GM18951 (cell line): ENCODE measurements around the gene LRRC63.

ENCODE experiments used
- POLR2A ChIP-seq: IDR thresholded peaks from 4 replicates; pipeline ENCODE4 v1.6.1; 2011; ENCODE audit warnings: mild to moderate bottlenecking; ENCODE audit not compliant: insufficient read length, insufficient read depth; ENCODE audit errors: extremely low read depth
- in situ Hi-C: fragments of 300-500 bp; cut with MboI; formaldehyde crosslinking; loops from one replicate; pipeline ENCODE4 v1.12.0; 2022; ENCODE audit warnings: low sequenced_read_pairs, mixed read lengths, inconsistent platforms; ENCODE audit not compliant: unreplicated experiment

The LRRC63 gene

GRCh38 chr13:46290434-46290833, 78.7 kb downstream of the LRRC63 start:
- no peak for TF ChIP-seq POLR2A
- in situ Hi-C loops = no loop called here

GRCh38 chr13:46293436-46293835, 81.7 kb downstream of the LRRC63 start:
- in situ Hi-C loops = no loop called here
- no peak for TF ChIP-seq POLR2A

- in situ Hi-C loops = no loop called here
- no peak for TF ChIP-seq POLR2A
Measured at GRCh38 chr13:46295491-46296114, 83.9 kb downstream of the LRRC63 start.

DNA sequence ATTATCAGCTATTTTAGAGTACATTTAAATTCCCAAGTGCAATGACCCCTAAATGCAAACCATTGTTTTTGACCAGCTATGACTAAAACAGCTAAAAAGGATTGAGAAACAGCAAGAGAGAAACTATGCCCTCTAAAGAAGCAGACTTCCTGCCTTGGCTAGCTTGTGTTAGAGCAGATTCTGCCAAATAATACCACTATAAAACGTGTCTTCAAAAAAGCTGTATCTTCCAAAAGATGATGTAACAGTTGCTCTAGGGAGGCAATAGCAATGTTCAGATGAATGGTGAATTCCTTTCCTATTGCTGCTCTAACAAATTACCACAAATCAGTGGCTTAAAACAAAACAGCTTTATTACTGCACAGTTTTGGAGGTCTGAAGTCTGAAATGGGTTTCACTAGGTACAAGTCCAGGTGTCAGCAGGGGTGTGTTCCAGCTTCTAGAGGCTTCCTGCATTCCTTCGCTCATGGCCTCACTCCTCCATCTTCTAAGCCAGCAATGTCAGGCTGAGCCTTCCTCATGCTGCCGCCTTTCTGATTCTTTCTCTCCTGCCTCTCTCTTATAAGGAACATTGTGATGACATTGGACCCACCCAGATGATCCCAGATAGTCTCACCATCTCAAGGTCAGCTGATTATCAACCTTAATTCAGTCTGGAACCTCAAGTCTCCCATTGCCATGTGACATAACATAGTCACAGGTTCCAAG, 84.5 kb downstream of the LRRC63 start:
- TF ChIP-seq POLR2A = no peak
- in situ Hi-C loops = no loop called here

DNA sequence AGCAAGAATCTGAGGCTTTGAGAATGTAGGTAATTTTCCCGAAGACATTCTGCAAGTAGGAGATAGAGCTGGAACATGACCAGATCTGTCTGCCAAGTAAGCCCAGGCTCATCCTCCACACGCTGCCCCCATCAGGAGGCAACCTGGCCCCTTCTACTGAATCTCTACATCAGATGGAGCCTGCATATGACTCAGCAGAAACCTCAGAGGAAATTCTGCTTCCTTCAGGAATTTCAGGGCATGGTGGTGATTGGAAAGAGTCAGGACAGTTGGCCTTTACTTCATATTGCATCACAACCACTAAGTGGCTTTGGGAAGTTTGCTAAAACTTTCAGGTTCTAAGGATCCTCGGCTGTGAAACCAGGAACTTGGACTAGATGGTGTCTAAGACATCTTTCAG, 85.2 kb downstream of the LRRC63 start:
- in situ Hi-C loops = no loop called here
- no peak for TF ChIP-seq POLR2A

- in situ Hi-C loops = no loop called here
- TF ChIP-seq POLR2A = no peak
Measured at GRCh38 chr13:46297361-46297811, 85.7 kb downstream of the LRRC63 start.

DNA sequence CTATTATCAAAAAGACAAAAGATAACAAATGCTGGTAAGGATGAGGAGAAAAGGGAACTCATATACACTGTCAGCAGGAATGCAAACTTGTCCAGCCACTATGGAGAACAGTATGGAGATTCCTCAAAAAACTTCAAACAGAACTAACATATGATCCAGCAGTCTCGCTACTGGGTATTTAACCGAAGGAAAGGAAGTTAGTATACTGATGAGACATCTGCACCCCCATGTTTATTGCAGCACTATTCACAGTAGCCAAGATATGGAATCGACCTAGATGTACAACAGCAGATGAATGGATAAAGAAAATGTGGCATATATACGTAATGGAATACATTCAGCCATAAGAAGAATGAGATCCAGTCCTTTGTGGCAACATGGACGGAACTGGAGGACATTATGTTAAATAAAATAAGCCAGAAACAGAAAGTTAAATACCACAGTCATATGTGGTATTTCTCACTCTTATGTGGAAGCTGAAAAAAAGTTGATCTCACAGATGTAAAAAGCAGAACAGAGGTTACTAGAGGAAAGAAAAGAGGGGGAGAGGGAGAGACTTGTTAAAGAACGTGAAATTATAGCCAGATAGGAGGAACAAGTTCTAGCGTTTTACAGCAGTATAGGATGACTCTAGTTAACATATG, 92.1 kb downstream of the LRRC63 start:
- in situ Hi-C loops = no loop called here
- TF ChIP-seq POLR2A = no peak

DNA sequence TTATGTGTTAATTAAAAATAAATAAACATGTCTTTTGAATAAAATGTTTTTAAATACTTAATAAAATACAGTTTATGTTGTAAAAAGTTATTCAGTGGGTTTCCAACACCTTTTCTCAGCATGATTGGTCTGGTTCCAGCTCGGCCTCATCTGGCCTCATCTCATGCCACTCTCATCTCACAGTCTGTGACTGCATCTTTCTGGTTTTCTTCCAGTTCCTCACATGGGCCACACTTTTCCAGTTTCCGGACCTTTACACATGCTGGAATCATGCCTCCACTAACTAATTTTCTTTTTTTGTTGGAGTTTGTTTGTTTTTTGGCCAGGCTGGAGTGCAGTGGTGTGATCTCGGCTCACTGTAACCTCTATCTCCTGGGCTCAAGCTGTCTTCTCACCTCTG, 92.8 kb downstream of the LRRC63 start:
- in situ Hi-C loops = no loop called here
- no peak for TF ChIP-seq POLR2A

DNA sequence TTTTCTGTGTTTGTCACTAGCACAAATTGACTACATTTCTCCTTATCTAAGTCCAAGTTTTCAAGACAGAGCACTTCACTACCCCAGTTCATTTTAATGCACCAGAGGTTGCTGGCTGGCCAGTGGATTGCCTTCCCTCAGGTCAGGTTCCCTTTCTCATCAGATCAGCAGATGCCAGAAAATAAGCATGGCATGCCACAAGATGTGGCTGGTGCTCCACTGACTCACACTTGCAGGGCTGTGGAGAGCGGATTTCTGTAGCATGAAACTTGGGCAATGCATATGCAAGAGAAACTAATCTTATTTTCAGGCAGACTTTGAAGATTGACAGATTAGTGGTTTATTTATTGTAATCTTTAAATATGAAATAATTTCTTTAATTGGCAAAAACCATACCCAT, 95.8 kb downstream of the LRRC63 start:
- TF ChIP-seq POLR2A = no peak
- in situ Hi-C loops = no loop called here

DNA sequence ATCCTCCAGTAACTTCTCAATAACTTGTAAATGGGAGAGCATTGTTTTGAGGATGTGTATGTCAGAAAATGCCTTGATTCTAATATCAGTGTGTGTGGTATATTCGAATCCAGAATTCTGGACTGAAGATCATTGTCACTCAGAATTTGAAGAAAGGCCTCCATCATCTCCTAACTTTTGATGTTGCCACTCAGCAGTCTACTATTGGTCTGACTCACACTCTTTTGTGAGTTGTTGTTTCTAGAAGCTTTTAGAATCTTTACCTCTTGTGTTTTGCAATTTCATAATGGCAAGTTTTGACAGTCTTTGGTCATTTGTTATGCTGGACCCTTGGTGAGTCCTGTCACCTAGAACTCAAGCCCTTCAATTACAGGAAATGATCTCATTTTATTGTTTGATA, 98.3 kb downstream of the LRRC63 start:
- in situ Hi-C loops = no loop called here
- no peak for TF ChIP-seq POLR2A

DNA sequence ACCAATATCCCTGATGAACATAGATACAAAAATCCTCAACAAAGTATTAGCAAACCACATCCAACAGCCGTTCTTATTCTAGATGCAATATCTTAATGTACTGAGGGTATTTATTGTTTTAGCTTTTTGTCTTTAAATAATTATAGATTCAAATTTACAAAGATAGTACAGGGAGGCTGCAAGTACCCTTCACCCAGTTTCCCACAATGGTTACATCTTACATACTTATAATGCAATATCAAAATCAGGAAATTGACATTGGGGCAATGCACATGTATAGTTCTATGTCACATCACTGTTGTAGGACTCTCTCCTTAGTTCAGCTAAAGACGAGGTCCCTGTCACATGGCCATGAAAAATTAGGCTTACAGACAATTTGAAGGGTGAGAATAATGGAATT, 99.5 kb downstream of the LRRC63 start:
- TF ChIP-seq POLR2A = no peak
- in situ Hi-C loops = no loop called here

DNA sequence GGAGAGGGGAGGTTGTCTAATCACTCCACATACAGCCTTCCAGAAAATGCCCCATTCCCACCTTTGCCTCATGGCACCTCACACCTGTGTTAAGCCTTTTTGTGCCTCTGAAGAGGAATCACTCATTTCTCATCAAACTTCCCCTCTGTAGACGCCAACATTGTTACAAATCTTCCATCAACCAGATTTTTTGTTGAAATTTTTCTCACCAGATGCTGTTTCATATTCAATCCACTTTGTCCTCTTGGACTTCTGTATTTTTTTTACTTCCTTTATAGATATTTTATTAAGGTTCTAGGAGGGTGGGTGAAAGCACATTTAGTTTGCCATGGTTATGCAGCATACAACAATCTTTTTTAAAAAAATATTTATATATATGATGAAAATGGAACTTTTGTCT, 101.3 kb downstream of the LRRC63 start:
- TF ChIP-seq POLR2A = no peak
- in situ Hi-C loops = no loop called here

DNA sequence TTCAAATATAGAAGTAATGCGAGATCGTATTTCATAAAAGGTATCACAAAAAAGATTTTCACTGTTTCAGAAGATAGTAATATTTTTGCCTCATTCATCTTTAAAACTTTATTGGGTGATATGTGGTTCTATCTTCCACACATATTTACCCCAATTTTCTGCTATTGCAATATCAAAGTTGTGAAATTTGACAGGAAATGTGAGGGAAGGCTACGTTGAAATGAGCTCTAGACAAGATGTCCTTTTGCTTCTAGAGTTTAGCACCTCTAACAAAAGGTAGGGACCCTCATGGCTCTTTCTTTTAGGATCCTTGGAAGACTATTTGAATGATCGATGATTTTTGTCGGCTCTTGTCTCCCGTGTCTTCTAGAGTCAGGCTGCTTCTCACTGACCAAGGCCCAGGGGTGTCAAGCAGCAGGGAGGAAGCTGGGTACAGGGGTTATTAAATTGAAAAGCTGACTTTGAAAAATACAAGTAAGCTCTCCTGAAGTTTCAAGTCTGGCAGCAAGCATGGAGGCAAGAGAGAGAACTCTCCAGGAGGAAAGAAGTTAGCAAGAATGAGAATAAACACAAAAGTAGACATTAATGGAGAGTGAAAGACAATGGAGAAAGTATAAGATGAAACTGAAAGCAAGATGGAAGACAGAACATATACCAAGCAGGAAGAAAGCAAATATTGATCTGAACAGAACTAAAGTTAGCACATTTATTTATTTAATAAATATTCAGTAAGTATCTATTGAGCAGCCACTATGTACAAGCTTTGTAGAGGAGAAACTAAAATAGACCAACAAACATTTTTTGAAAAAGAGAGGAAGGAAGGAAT, 101.9 kb downstream of the LRRC63 start:
- in situ Hi-C loops = no loop called here
- TF ChIP-seq POLR2A = no peak

- in situ Hi-C loops = no loop called here
- TF ChIP-seq POLR2A = no peak
Measured at GRCh38 chr13:46314587-46314986, 102.9 kb downstream of the LRRC63 start.

- TF ChIP-seq POLR2A = no peak
- in situ Hi-C loops = no loop called here
Measured at GRCh38 chr13:46315036-46315435, 103.3 kb downstream of the LRRC63 start.
